SU-DHL-6 (cell line): Measurements from ENCODE around the gene KRT77.

Experiments
- CTCF ChIP-seq: fragments of 200-600 bp; sonication (generic); IDR thresholded peaks from one replicate; pipeline ENCODE4 v1.5.1; 2017; ENCODE audit warnings: antibody characterized with exemption, mild to moderate bottlenecking, low read length, moderate library complexity; ENCODE audit not compliant: insufficient read depth, poor library complexity, severe bottlenecking
- EZH2phosphoT487 ChIP-seq: fragments of 200-600 bp; sonication (generic), shearing (Covaris generic); conservative IDR thresholded peaks from 2 replicates; pipeline ENCODE4 v1.6.1; 2018; ENCODE audit warnings: mild to moderate bottlenecking, antibody characterized with exemption, low read length, moderate library complexity, mixed read lengths

DNA sequence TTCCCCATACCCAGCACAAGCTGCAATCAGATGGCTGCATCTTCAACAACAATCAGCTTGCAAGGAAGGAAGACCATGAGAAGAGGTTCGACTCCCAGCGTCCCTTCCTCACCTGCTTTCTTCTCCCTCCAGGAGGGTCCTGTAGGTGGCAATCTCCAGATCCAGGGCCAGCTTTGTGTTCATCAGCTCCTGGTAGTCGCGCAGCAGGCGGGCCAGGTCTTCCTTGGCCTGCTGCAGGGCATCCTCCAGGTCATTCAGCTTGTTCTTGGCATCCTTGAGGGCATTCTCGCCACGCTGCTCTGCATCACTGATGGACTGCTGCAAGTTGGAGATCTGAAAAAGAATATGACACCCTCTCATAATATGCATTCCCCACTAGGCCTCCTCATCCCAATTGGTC, 27.2 kb downstream of the KRT77 start:
- TF ChIP-seq CTCF (no peak), EZH2phosphoT487 (no peak)
